Measurements from ENCODE around the gene BLMH.

The BLMH gene

DNA sequence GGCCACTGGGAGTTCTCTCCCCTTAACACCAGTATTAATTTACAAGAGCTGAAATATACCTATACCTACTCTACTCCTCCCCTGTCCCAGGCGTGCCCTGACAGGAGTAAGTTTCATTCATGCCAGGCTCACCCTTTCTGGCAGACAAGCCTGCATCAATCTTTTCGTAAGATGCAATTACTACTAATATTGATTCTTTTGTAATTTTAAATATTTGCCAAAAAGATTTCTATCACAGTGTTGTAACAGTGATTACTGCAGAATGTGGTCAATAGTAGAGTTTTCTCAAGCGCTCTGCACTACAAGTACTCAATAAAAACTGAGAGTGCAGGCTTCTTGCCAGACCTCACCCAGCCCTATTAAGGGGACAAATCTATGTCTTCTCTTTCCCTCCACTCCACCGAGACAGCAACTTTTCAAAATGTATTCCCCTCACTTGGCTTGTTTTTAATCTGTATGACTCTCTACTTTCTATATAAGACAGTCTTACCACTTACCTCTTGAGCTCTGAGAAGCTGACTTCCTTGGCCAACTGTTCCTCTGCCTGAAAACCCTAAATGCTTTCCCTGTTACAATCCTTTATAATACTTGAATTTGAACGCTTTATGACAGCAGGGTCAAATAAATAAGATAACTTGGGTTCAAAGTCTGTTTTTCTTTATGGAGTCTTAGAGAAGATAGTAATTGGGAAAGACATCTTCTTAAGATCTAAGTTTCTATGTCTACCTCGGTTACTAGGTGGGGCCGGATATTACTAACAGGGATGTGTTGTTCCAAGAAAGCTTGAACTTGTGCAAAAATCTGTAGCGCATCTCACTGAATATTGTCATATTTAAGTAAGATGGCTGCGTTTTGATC, 42.0 kb upstream of the BLMH start, which contains the start of gene TMIGD1:
TSS of gene TMIGD1 (minus strand) at position 555 of the 858 bp plus-strand sequence. CDS start 1,924 bp downstream, outside the sequence.
- H3K4me1 ChIP-seq (ENCODE audit: insufficient read depth, low read length, poor library complexity, severe bottlenecking) = peaks cover 24% of the 10 kb centered on the region
- H3K9ac ChIP-seq (ENCODE audit: low read depth, low read length, poor library complexity, severe bottlenecking) = no peak within 1 kb of the TSS
- H3K4me3 ChIP-seq (ENCODE audit: low read length, poor library complexity, severe bottlenecking) = no peak within 1 kb of the TSS
- 0 out of 2 replicates have a peak within 1 kb of the TSS, but pooled peaks have one; percentile 13 for H2AFZ ChIP-seq (ENCODE audit: low read length)
- no peaks in the 10 kb centered on the region for H3K9me3 ChIP-seq (ENCODE audit: insufficient read depth, low read depth, low read length)
- no peak within 1 kb of the TSS for H3K4me2 ChIP-seq (ENCODE audit: low read depth, low read length, poor library complexity, severe bottlenecking)
- H4K20me1 ChIP-seq (ENCODE audit: insufficient read depth, low read length, poor library complexity, severe bottlenecking) = no peaks in the 10 kb centered on the region
- H3K79me2 ChIP-seq (ENCODE audit: insufficient read depth, low read length) = no peaks in the 10 kb centered on the region
- peaks cover 6% of the 10 kb centered on the region; the same call in 1 of the 2 replicates for H3F3A ChIP-seq (ENCODE audit: low read depth)
- no peaks in the 10 kb centered on the region for H3K36me3 ChIP-seq (ENCODE audit: insufficient read depth, low read length)
- no peak for TF ChIP-seq EZH2phosphoT487 (IDR thresholded peaks at IDR 0.05; ENCODE audit: borderline replicate concordance)
- TF ChIP-seq CTCF (conservative IDR thresholded peaks at IDR 0.05; ENCODE audit: low read length) = no peak
- H3K27me3 ChIP-seq (ENCODE audit: insufficient read depth, low read length, poor library complexity, severe bottlenecking) = no peaks in the 10 kb centered on the region
- H3K9me2 ChIP-seq (replicated peaks; ENCODE audit: low read depth, low read length) = no peaks in the 10 kb centered on the region

- H2AFZ ChIP-seq (ENCODE audit: low read length) = 0 out of 2 replicates have a peak overlapping the region, but pooled peaks have one; percentile 1
- no peaks in the 10 kb centered on the region for H3K9me2 ChIP-seq (replicated peaks; ENCODE audit: low read depth, low read length)
- peaks cover 24% of the 10 kb centered on the region for H3K4me1 ChIP-seq (ENCODE audit: insufficient read depth, low read length, poor library complexity, severe bottlenecking)
- H3F3A ChIP-seq (ENCODE audit: low read depth) = peaks cover 6% of the 10 kb centered on the region; the same call in 1 of the 2 replicates
- H3K9me3 ChIP-seq (ENCODE audit: insufficient read depth, low read depth, low read length) = no peaks in the 10 kb centered on the region
- peak overlapping the region; percentile 4 for H3K9ac ChIP-seq (ENCODE audit: low read depth, low read length, poor library complexity, severe bottlenecking)
- no peaks in the 10 kb centered on the region for H4K20me1 ChIP-seq (ENCODE audit: insufficient read depth, low read length, poor library complexity, severe bottlenecking)
- TF ChIP-seq CTCF (conservative IDR thresholded peaks at IDR 0.05; ENCODE audit: low read length) (no peak), EZH2phosphoT487 (IDR thresholded peaks at IDR 0.05; ENCODE audit: borderline replicate concordance) (no peak)
- no peaks in the 10 kb centered on the region for H3K27me3 ChIP-seq (ENCODE audit: insufficient read depth, low read length, poor library complexity, severe bottlenecking)
- H3K79me2 ChIP-seq (ENCODE audit: insufficient read depth, low read length) = no peaks in the 10 kb centered on the region
- H3K4me3 ChIP-seq (ENCODE audit: low read length, poor library complexity, severe bottlenecking) = peak overlapping the region; percentile 45
- H3K36me3 ChIP-seq (ENCODE audit: insufficient read depth, low read length) = no peaks in the 10 kb centered on the region
- H3K4me2 ChIP-seq (ENCODE audit: low read depth, low read length, poor library complexity, severe bottlenecking) = peak overlapping the region; percentile 63
These were observed 40.4 kb upstream of the BLMH start for GRCh38 chr17:30332057-30332542.

GRCh38 chr17:30326809-30327208, 35.1 kb upstream of the BLMH start:
- TF ChIP-seq CTCF (conservative IDR thresholded peaks at IDR 0.05; ENCODE audit: low read length) (no peak), EZH2phosphoT487 (IDR thresholded peaks at IDR 0.05; ENCODE audit: borderline replicate concordance) (no peak)
- no peak overlapping the region for H3K9ac ChIP-seq (ENCODE audit: low read depth, low read length, poor library complexity, severe bottlenecking)

More at GRCh38 chr17:30326809-30327208, 35.1 kb upstream of the BLMH start:
- no peaks in the 10 kb centered on the region for H3K9me3 ChIP-seq (ENCODE audit: insufficient read depth, low read depth, low read length)
- no peaks in the 10 kb centered on the region for H4K20me1 ChIP-seq (ENCODE audit: insufficient read depth, low read length, poor library complexity, severe bottlenecking)
- H3K9me2 ChIP-seq (replicated peaks; ENCODE audit: low read depth, low read length) = no peaks in the 10 kb centered on the region
- H3F3A ChIP-seq (ENCODE audit: low read depth) = peaks cover under 1% of the 10 kb centered on the region; the same call in 1 of the 2 replicates
- H3K4me1 ChIP-seq (ENCODE audit: insufficient read depth, low read length, poor library complexity, severe bottlenecking) = peaks cover 27% of the 10 kb centered on the region
- H2AFZ ChIP-seq (ENCODE audit: low read length) = no peak overlapping the region
- H3K27me3 ChIP-seq (ENCODE audit: insufficient read depth, low read length, poor library complexity, severe bottlenecking) = no peaks in the 10 kb centered on the region
- H3K4me3 ChIP-seq (ENCODE audit: low read length, poor library complexity, severe bottlenecking) = no peak overlapping the region
- H3K36me3 ChIP-seq (ENCODE audit: insufficient read depth, low read length) = no peaks in the 10 kb centered on the region
- no peak overlapping the region for H3K4me2 ChIP-seq (ENCODE audit: low read depth, low read length, poor library complexity, severe bottlenecking)
- H3K79me2 ChIP-seq (ENCODE audit: insufficient read depth, low read length) = no peaks in the 10 kb centered on the region
